HG03460 (cell line): ENCODE results near the gene MBTPS1.

Experiments
- ATAC-seq: cut with Tn5 transposase; IDR thresholded peaks from one replicate; pipeline ENCODE4 v1.9.1; 2021; ENCODE audit not compliant: unreplicated experiment

The MBTPS1 gene

GRCh38 chr16:84040226-84040822 is 76.4 kb downstream of the MBTPS1 start:
- ATAC-seq = no peak

- ATAC-seq = no peak
Observed at GRCh38 chr16:84039696-84040095, 77.0 kb downstream of the MBTPS1 start.

- no peak for ATAC-seq
Observed at GRCh38 chr16:84038469-84038868, 78.3 kb downstream of the MBTPS1 start.

- no peak for ATAC-seq
Observed at GRCh38 chr16:84036982-84037425, 79.7 kb downstream of the MBTPS1 start.

- no peak for ATAC-seq
Observed at GRCh38 chr16:84036131-84036530, 80.6 kb downstream of the MBTPS1 start.

- ATAC-seq = no peak
Observed at GRCh38 chr16:84034516-84034915, 82.2 kb downstream of the MBTPS1 start.

GRCh38 chr16:84033251-84034195 is 83.2 kb downstream of the MBTPS1 start:
- ATAC-seq = no peak

GRCh38 chr16:84032458-84033178 is 84.1 kb downstream of the MBTPS1 start:
- ATAC-seq = no peak

GRCh38 chr16:84031556-84031955 is 85.2 kb downstream of the MBTPS1 start:
- no peak for ATAC-seq

GRCh38 chr16:84029297-84030047 is 87.3 kb downstream of the MBTPS1 start:
- ATAC-seq = no peak

- ATAC-seq = no peak
Observed at GRCh38 chr16:84027625-84028024, 89.1 kb downstream of the MBTPS1 start.

- ATAC-seq = no peak
Observed at GRCh38 chr16:84026606-84027005, 90.1 kb downstream of the MBTPS1 start.

- no peak for ATAC-seq
Observed at GRCh38 chr16:84024854-84025253, 91.9 kb downstream of the MBTPS1 start.

- ATAC-seq = no peak
Observed at GRCh38 chr16:84022644-84023043, 94.1 kb downstream of the MBTPS1 start.

GRCh38 chr16:84021488-84021887 is 95.3 kb downstream of the MBTPS1 start:
- ATAC-seq = no peak

GRCh38 chr16:84020353-84020752 is 96.4 kb downstream of the MBTPS1 start:
- no peak for ATAC-seq

- ATAC-seq = no peak
Observed at GRCh38 chr16:84018710-84019109, 98.0 kb downstream of the MBTPS1 start.

GRCh38 chr16:84016477-84016876 is 100.3 kb downstream of the MBTPS1 start:
- no peak for ATAC-seq

GRCh38 chr16:84015399-84015798 is 101.3 kb downstream of the MBTPS1 start:
- no peak for ATAC-seq

- no peak for ATAC-seq
Observed at GRCh38 chr16:84014570-84015327, 102.0 kb downstream of the MBTPS1 start.
